Muscle layer of colon (tissue), 2 donors: ENCODE data around the gene TIRAP.
A peak's percentile ranks its signal among the peaks of the same experiment; 100 is the strongest.

Source experiments
- H3K27ac ChIP-seq: one replicate; pipeline ENCODE4 v1.7.0; 2013; ENCODE audit warnings: low read depth, mild to moderate bottlenecking, low read length, moderate library complexity
- H3K27me3 ChIP-seq, 2 donors: one replicate each; pipeline ENCODE4 v1.7.0; 2013; ENCODE audit warnings: low read length in 2 of 2, mild to moderate bottlenecking in 2 of 2; ENCODE audit not compliant: insufficient read depth in 2 of 2, control insufficient read depth in 1 of 2
- H3K36me3 ChIP-seq: one replicate; pipeline ENCODE4 v1.7.0; 2013; ENCODE audit warnings: mild to moderate bottlenecking, low read length; ENCODE audit not compliant: insufficient read depth
- H3K4me1 ChIP-seq: one replicate; pipeline ENCODE4 v1.7.0; 2013; ENCODE audit warnings: mild to moderate bottlenecking, low read length; ENCODE audit not compliant: insufficient read depth
- H3K4me3 ChIP-seq, 2 donors: one replicate each; pipeline ENCODE4 v1.7.0; 2013; ENCODE audit warnings: low read length in 2 of 2, low read depth in 1 of 2, mild to moderate bottlenecking in 1 of 2, moderate library complexity in 1 of 2
- H3K9ac ChIP-seq: one replicate; pipeline ENCODE4 v1.7.0; 2013; ENCODE audit warnings: low read length
- H3K9me3 ChIP-seq: one replicate; pipeline ENCODE4 v1.7.0; 2013; ENCODE audit warnings: mild to moderate bottlenecking, low read length
- donor health status: abdominal sarcoma.
- donor health status: Adenocarcinoma of cecum.

Gene TIRAP

DNA sequence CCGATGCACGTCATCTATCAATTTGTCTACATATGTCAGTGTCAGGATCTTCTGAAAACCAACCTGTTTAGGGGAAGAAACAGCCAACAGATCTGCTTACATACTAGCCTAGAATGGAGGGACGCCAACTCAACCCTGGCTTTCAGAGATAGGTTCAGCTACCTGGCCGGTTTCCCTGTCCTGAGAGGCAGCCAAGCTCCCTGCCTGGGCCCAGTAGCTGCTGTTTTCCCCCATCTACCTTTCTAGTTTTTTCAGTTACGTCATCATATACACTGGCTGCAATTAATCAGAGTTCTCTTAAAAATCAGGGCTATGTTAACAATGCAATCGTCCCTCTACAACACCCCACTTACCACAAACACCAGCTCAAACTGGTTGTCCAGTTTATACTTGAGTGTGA is 15.2 kb upstream of the TIRAP start:
- H3K27ac ChIP-seq: peak overlapping the region; percentile 57
- H3K9me3 ChIP-seq: no peaks in the 10 kb centered on the region
- H3K9ac ChIP-seq: peak overlapping the region; percentile 41
- no peaks in the 10 kb centered on the region for H3K27me3 ChIP-seq
- peak overlapping the region; percentile 58 to 67 for H3K4me3 ChIP-seq
- H3K36me3 ChIP-seq: peaks cover 48% of the 10 kb centered on the region
- H3K4me1 ChIP-seq: peaks cover 18% of the 10 kb centered on the region

DNA sequence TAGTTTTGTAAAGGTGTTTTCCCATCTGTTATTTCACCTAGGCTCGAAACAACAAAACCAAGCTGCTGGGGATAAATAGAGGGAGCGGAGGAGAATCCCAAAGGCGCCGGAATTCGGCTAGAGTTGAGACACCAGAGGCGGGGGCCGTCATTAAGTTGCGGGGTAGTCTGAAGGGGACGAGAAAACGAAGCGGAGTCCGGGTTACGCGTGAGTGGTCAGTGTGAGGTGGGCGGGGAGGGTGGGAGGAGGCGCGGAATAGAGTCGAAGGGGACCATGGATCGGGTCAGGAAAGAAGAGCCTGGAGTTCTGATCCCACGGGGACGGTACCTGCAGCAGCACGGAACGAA is 14.6 kb upstream of the TIRAP start:
- Histone ChIP-seq H3K4me1 (peaks cover 18% of the 10 kb centered on the region), H3K4me3 (peak overlapping the region; percentile 58 to 67), H3K9me3 (no peaks in the 10 kb centered on the region), H3K27me3 (no peaks in the 10 kb centered on the region), H3K27ac (peak overlapping the region; percentile 64), H3K36me3 (peaks cover 49% of the 10 kb centered on the region), H3K9ac (peak overlapping the region; percentile 41)

DNA sequence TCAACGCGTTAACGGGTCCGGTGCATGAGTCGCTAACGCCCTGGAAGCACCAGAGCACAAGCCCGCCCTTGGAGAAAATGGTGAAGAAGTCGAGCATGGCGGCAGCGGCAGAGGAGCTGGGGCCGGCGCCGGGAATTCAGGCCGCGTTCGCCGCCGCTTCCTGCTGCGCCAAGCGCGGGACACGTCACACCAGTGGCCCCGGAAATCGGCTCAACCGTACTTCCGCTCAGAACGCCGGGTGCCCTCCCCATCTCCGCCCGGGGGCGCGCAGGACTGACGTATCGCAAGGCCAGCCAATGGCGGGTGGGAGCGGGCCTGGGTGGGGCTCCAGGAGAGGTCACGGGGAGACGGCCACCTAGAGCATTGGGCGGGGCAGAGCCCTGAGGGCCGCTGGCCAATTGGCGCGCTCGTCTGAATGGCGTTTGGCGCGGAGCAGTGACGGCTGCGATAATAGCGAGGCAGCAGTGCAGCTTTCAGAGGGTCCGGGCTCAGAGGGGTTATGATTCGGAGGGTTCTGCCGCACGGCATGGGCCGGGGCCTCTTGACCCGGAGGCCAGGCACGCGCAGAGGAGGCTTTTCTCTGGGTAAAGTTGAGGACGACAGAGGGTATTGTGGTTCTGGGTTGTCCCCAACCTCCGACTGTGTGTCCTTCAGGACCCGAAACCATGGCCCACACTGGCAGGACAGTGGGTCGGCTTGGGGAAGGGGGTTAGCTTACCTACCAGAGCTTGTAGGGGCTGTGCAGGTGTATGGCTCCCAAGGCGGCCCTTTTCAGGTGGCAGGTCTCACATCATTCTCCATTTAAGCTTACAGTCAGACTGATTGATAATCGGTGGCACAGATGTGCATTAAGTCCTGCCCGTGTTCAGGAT is 13.9 kb upstream of the TIRAP start, which contains the start of the genes FOXRED1 and SRPRA:
FOXRED1 (plus strand) TSS at position 447 of the 872 bp plus-strand sequence; CDS start at position 500, 53 bp downstream.
SRPRA (minus strand) TSS at position 188 of the 872 bp plus-strand sequence; CDS start at position 97, 91 bp downstream.
- Histone ChIP-seq H3K4me3 (peak within 1 kb of the TSS; percentile 59 to 98), H3K36me3 (peaks cover 49% of the 10 kb centered on the region), H3K9me3 (no peaks in the 10 kb centered on the region), H3K4me1 (peaks cover 18% of the 10 kb centered on the region), H3K9ac (peak within 1 kb of the TSS; percentile 93), H3K27ac (peak within 1 kb of the TSS; percentile 90), H3K27me3 (no peaks in the 10 kb centered on the region)

DNA sequence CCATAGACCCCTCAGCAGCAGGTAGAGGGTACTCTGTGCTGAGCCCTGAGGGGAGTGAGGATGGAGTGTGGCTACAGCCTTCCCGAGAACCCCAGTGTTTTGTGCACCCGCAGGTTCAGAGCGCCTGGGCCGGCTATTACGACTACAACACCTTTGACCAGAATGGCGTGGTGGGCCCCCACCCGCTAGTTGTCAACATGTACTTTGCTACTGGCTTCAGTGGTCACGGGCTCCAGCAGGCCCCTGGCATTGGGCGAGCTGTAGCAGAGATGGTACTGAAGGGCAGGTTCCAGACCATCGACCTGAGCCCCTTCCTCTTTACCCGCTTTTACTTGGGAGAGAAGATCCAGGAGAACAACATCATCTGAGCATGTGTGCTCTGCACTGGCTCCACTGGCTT is 5.6 kb upstream of the TIRAP start:
- H3K36me3 ChIP-seq: peaks cover 29% of the 10 kb centered on the region
- H3K27ac ChIP-seq: no peak overlapping the region
- H3K9me3 ChIP-seq: no peaks in the 10 kb centered on the region
- H3K4me1 ChIP-seq: peaks cover 7% of the 10 kb centered on the region
- no peak overlapping the region for H3K4me3 ChIP-seq
- no peak overlapping the region for H3K9ac ChIP-seq
- H3K27me3 ChIP-seq: no peaks in the 10 kb centered on the region

DNA sequence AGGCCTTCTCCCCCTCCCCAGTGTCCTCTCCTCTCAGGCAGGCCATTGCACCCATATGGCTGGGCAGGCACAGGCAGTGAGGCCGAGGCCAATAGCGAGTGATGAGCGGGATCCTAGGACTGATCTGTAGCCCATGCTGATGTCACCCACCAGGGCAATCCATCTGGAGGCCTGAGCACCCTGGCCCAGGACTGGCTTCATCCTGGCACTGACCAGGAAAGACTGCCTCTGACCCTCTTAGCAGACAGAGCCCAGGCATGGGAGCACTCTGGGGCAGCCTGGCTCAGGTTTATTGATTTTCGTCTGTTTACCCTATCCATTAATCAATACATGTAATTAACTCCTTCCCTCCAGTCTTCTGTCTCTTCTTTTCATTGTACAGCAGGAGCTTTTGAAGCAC is 5.1 kb upstream of the TIRAP start:
- Histone ChIP-seq H3K9ac (no peak overlapping the region), H3K27ac (no peak overlapping the region), H3K9me3 (no peaks in the 10 kb centered on the region), H3K4me1 (peaks cover 10% of the 10 kb centered on the region), H3K36me3 (peaks cover 26% of the 10 kb centered on the region), H3K27me3 (no peaks in the 10 kb centered on the region), H3K4me3 (no peak overlapping the region)

DNA sequence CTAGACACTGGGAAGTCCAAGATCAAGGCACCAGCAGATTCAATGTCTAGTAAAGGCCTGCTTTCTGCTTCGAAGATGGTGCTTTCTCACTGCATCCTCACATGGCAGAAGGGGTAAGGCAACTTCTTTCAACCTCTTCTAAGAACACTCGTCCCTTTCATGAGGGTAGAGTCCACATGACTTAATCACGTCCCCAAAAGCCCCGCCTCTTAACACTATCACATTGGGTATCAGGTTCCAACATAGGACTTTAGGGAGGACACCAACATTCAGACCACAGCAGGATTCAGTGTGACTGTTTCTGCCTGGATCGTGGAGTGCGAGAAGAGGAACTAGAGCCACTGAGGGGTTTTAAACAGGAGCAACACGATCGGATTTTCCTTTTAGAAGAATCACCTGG is 3.7 kb upstream of the TIRAP start:
- H3K36me3 ChIP-seq: peaks cover 13% of the 10 kb centered on the region
- H3K27ac ChIP-seq: no peak overlapping the region
- no peak overlapping the region for H3K9ac ChIP-seq
- H3K4me3 ChIP-seq: no peak overlapping the region
- H3K27me3 ChIP-seq: no peaks in the 10 kb centered on the region
- H3K4me1 ChIP-seq: peaks cover 10% of the 10 kb centered on the region
- H3K9me3 ChIP-seq: no peaks in the 10 kb centered on the region

DNA sequence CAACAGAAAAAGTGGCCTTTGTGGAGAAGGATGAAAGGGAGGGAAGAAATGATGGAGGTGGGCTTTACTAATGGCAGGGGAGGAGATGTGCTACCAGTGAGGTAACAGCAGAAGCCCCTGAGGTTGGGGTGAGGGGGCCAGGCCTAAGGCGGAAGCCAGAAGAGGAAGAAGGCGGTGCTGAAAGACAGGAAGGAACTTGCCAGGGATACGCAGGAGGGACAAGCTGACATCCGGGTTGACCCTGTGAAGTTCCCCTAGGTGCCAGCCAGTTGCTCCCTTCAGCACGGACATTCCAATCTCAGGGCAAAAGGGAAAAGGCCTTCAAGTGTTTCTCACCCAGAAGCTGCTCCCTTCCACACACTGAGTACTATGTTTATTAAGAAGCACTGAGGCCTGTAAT is 2.3 kb upstream of the TIRAP start:
- Histone ChIP-seq H3K36me3 (peaks cover 5% of the 10 kb centered on the region), H3K9me3 (no peaks in the 10 kb centered on the region), H3K4me3 (no peak overlapping the region), H3K4me1 (peaks cover 10% of the 10 kb centered on the region), H3K9ac (no peak overlapping the region), H3K27ac (no peak overlapping the region), H3K27me3 (no peaks in the 10 kb centered on the region)

DNA sequence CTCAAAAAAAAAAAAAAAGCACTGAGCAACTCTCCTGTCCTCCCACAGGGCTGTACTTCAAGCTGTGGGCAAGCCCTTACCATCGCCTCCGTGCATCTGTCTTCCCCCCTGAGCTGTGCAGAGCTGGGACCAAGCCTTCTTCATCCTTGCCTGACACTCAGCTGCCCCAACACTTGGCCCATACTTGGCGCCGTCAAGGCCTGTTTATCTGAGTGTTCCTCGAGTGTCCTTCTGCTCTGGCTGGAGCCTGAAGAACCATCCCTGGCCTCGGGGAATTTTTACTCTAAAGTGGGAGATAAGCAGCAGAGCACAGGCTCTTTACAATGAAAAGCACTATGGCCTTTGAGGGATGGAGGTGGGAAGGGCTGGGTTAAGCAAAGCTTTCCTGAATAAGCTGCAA is 1.6 kb upstream of the TIRAP start:
- Histone ChIP-seq H3K4me3 (no peak overlapping the region), H3K27ac (no peak overlapping the region), H3K36me3 (no peaks in the 10 kb centered on the region), H3K9me3 (no peaks in the 10 kb centered on the region), H3K9ac (no peak overlapping the region), H3K4me1 (peaks cover 10% of the 10 kb centered on the region), H3K27me3 (no peaks in the 10 kb centered on the region)

DNA sequence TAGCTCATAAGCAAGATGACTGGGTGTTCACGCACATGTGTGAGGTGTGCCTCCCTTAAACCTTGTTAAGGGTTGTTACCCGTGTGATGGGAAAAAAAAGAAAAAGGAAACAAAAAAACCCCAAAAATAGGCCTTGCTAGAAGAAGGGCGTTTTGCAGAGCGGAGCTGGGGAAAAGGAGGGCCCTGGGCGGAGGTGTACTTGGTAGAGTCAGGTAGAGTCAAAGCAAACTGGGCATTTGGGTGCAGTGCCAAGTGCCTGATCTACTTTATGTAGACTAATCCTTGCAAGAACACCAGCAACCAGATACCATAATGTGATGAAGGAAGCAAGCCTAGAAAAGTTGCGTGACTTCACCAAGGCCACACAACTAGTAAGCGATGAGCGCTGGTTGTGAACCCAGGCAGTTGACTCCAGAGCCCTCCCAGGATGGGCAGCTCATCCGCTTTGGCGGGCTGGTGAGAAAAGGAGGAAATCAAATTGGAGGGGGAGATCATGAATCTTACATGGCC is 1.2 kb upstream of the TIRAP start:
- Histone ChIP-seq H3K9ac (peak overlapping the region; percentile 38), H3K4me3 (peak overlapping the region in 1 of 2 donors; percentile 95)

DNA sequence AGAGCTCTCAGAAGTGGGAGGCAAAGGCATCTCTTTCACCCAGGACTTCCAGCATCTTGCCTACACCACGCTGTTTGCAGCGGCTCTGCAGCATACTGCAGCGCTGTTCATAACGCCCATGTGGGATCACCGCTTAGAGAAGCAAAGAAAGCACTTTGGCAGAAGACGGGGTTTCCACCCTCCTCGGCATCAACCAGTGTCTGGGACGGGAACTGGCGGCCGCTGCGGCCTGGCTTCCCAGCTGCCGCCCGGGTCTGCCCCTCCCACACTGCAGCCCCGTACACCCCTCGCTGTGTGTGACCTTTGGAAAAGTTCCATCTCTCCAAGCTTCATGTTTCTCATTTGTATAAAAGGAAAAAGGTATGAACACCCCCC is 545 bp upstream of the TIRAP start:
- Histone ChIP-seq H3K36me3 (no peaks in the 10 kb centered on the region), H3K4me1 (peaks cover 10% of the 10 kb centered on the region), H3K9ac (peak overlapping the region; percentile 38), H3K9me3 (no peaks in the 10 kb centered on the region), H3K27me3 (no peaks in the 10 kb centered on the region), H3K27ac (peak overlapping the region; percentile 78), H3K4me3 (peak overlapping the region; percentile 28 to 95)

More for the DNA sequence above, 1.2 kb upstream of the TIRAP start:
- H3K27me3 ChIP-seq: no peaks in the 10 kb centered on the region
- H3K27ac ChIP-seq: peak overlapping the region; percentile 78
- H3K9me3 ChIP-seq: no peaks in the 10 kb centered on the region
- H3K36me3 ChIP-seq: no peaks in the 10 kb centered on the region
- peaks cover 10% of the 10 kb centered on the region for H3K4me1 ChIP-seq

DNA sequence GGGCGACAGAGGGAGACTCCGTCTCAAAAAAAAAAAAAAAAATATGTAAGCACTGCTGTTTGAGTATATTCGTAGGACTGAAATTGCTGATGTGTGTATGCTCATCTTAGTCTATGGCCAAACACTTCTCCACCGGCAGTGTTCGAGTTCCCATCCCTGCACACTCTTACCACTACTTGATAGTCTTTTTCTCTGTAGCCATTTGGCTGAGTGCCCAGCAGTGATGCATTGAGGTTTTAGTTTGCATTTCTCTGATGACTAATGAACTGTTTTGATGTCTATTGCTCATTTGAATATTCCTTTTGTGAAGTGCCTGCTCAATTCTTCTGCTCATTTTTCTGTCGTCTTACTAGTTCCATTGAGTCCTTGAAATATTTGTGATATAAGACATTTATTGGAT is 1.9 kb downstream of the TIRAP start:
- no peak overlapping the region for H3K9ac ChIP-seq

More for the DNA sequence above, 1.9 kb downstream of the TIRAP start:
- no peak overlapping the region for H3K27ac ChIP-seq
- H3K27me3 ChIP-seq: no peaks in the 10 kb centered on the region
- H3K9me3 ChIP-seq: no peaks in the 10 kb centered on the region
- H3K4me3 ChIP-seq: no peak overlapping the region
- peaks cover 10% of the 10 kb centered on the region for H3K4me1 ChIP-seq
- peaks cover 12% of the 10 kb centered on the region for H3K36me3 ChIP-seq
